Mesodermal cell (in vitro differentiated cells): ENCODE results near the gene WDR5.

ENCODE experiments used
- H3K27ac ChIP-seq: 2 replicates; pipeline ENCODE4 v1.7.0; 2013; ENCODE audit warnings: mild to moderate bottlenecking, low read depth, low read length, moderate library complexity; ENCODE audit not compliant: severe bottlenecking
- H3K36me3 ChIP-seq: 2 replicates; pipeline ENCODE4 v1.7.1; 2013; ENCODE audit warnings: mild to moderate bottlenecking, low read length, moderate library complexity; ENCODE audit not compliant: control insufficient read depth, insufficient read depth
- H3K4me1 ChIP-seq: one replicate; pipeline ENCODE4 v1.7.1; 2013; ENCODE audit warnings: mild to moderate bottlenecking, low read length; ENCODE audit not compliant: insufficient read depth, control insufficient read depth, poor library complexity, severe bottlenecking
- H3K4me3 ChIP-seq: 2 replicates; pipeline ENCODE4 v1.7.0; 2013; ENCODE audit warnings: low read length, control low read depth, mild to moderate bottlenecking; ENCODE audit not compliant: insufficient read depth, poor library complexity, severe bottlenecking; ENCODE audit errors: extremely low read depth
- H3K9me3 ChIP-seq: 2 replicates; pipeline ENCODE4 v1.7.1; 2013; ENCODE audit warnings: mild to moderate bottlenecking, low read length, moderate library complexity; ENCODE audit not compliant: control insufficient read depth
- WGBS, 2 experiments: methylation state at CpG; one replicate each; pipeline ENCODE4 v1.1.5; 2013; ENCODE audit warnings: missing lambda C conversion rate in 2 of 2; ENCODE audit not compliant: insufficient coverage in 2 of 2; 5-methylcytosine and 5-hydroxymethylcytosine counted together

The WDR5 gene

GRCh38 chr9:134168757-134169550 lies 33.1 kb downstream of the WDR5 start:
- no peaks in the 10 kb centered on the region for H3K36me3 ChIP-seq
- H3K4me1 ChIP-seq, result no peaks in the 10 kb centered on the region
- H3K4me3 ChIP-seq, result no peak overlapping the region
- no peak overlapping the region for H3K27ac ChIP-seq
- peaks cover 4% of the 10 kb centered on the region for H3K9me3 ChIP-seq
- WGBS, 2 experiments, result 89 to 100% methylated on average over 8 to 9 of the region's 11 CpGs

GRCh38 chr9:134169724-134170401 lies 34.0 kb downstream of the WDR5 start:
- WGBS, 2 experiments, result 86% methylated on average over 24 of the region's 24 CpGs
- Histone ChIP-seq H3K27ac (no peak overlapping the region), H3K9me3 (peaks cover 4% of the 10 kb centered on the region), H3K4me1 (no peaks in the 10 kb centered on the region), H3K36me3 (no peaks in the 10 kb centered on the region), H3K4me3 (no peak overlapping the region)

GRCh38 chr9:134170532-134171315 lies 34.8 kb downstream of the WDR5 start:
- H3K27ac ChIP-seq, result no peak overlapping the region
- no peak overlapping the region for H3K4me3 ChIP-seq
- H3K36me3 ChIP-seq, result no peaks in the 10 kb centered on the region
- 40 to 41% methylated on average over 14 to 16 of the region's 17 CpGs for WGBS, 2 experiments
- peaks cover 4% of the 10 kb centered on the region for H3K9me3 ChIP-seq
- H3K4me1 ChIP-seq, result no peaks in the 10 kb centered on the region

GRCh38 chr9:134171316-134172197 lies 35.7 kb downstream of the WDR5 start:
- peaks cover 4% of the 10 kb centered on the region for H3K9me3 ChIP-seq
- H3K27ac ChIP-seq, result no peak overlapping the region
- H3K4me1 ChIP-seq, result peaks cover 3% of the 10 kb centered on the region
- 89 to 95% methylated on average over 16 to 19 of the region's 23 CpGs for WGBS, 2 experiments
- no peaks in the 10 kb centered on the region for H3K36me3 ChIP-seq
- H3K4me3 ChIP-seq, result no peak overlapping the region

GRCh38 chr9:134172198-134173126 lies 36.6 kb downstream of the WDR5 start:
- Histone ChIP-seq H3K9me3 (peaks cover 4% of the 10 kb centered on the region), H3K36me3 (no peaks in the 10 kb centered on the region)
- WGBS, 2 experiments, result 93% methylated on average over 28 to 29 of the region's 31 CpGs

GRCh38 chr9:134173127-134174072 lies 37.5 kb downstream of the WDR5 start:
- Histone ChIP-seq H3K27ac (no peak overlapping the region), H3K4me1 (peaks cover 3% of the 10 kb centered on the region), H3K36me3 (no peaks in the 10 kb centered on the region), H3K4me3 (no peak overlapping the region), H3K9me3 (peaks cover 4% of the 10 kb centered on the region)
- 94% methylated on average over 26 to 45 of the region's 46 CpGs for WGBS, 2 experiments

More at GRCh38 chr9:134172198-134173126, 36.6 kb downstream of the WDR5 start:
- H3K27ac ChIP-seq, result no peak overlapping the region
- H3K4me1 ChIP-seq, result peaks cover 3% of the 10 kb centered on the region
- no peak overlapping the region for H3K4me3 ChIP-seq

GRCh38 chr9:134174073-134174449 lies 38.2 kb downstream of the WDR5 start:
- peaks cover 3% of the 10 kb centered on the region for H3K4me1 ChIP-seq
- 93 to 95% methylated on average over 7 to 9 of the region's 9 CpGs for WGBS, 2 experiments
- no peak overlapping the region for H3K27ac ChIP-seq
- no peaks in the 10 kb centered on the region for H3K36me3 ChIP-seq
- no peaks in the 10 kb centered on the region for H3K9me3 ChIP-seq
- no peak overlapping the region for H3K4me3 ChIP-seq

- Histone ChIP-seq H3K4me1 (peaks cover 3% of the 10 kb centered on the region), H3K9me3 (no peaks in the 10 kb centered on the region), H3K36me3 (no peaks in the 10 kb centered on the region), H3K4me3 (no peak overlapping the region), H3K27ac (no peak overlapping the region)
- WGBS, 2 experiments, result 88 to 91% methylated on average over 10 to 14 of the region's 19 CpGs
Observed at GRCh38 chr9:134174526-134175290, 38.8 kb downstream of the WDR5 start.
